ENCODE data around the gene TRERF1. TPM values are rescaled to one million over a fixed set of nuclear protein-coding genes. Genes with fewer than 3 reads are reported as not detected.

TRERF1 gene
- total RNA-seq, 5 donors from 2014 or later (not counting 1 experiment from before 2014, with no cell fraction given): 20.5 to 52.2 (median 25.6) TPM

GRCh38 chr6:42404484-42404883 is 47.2 kb downstream of the TRERF1 start:
- Mint-ChIP-seq H3K9me3 (no peaks in the 10 kb centered on the region), H3K4me1 (peaks cover 79 to 85% (median 81%) of the 10 kb centered on the region in 3 donors), H3K4me3 (peak overlapping the region; percentile 3 to 79 (median 32)), H3K36me3 (peaks cover 3% of the 10 kb centered on the region), H3K27me3 (no peaks in the 10 kb centered on the region), H3K27ac (peak overlapping the region; percentile 92 to 95)
- WGBS (ENCODE audit: insufficient coverage): 44% methylated on average over 5 of the region's 5 CpGs
- Histone ChIP-seq H3K27me3 (replicated peaks in 1 of 2; ENCODE audit: control insufficient read depth in 2 of 2, extremely low read depth in 1 of 2, insufficient read depth in 2 of 2, low read length in 1 of 2) (no peaks in the 10 kb centered on the region), H3K27ac (ENCODE audit: low read length) (peak overlapping the region; percentile 61), H3K36me3 (ENCODE audit: control insufficient read depth in 2 of 2, extremely low read depth in 1 of 2, insufficient read depth in 1 of 2, low read length in 1 of 2) (peaks cover 2 to 3% of the 10 kb centered on the region in 2 donors), H3K4me1 (ENCODE audit: control insufficient read depth in 1 of 2, extremely low read depth in 1 of 2, insufficient read depth in 2 of 2, low read length in 2 of 2) (peaks cover 8 to 65% of the 10 kb centered on the region in 2 experiments), H3K4me3 (ENCODE audit: control insufficient read depth in 1 of 2, extremely low read depth in 1 of 2, low read length in 1 of 2) (no peak overlapping the region), H3K9me3 (no peaks in the 10 kb centered on the region)
- POLR2A ChIA-PET: no interaction called here
- ATAC-seq (replicated peaks in 1 of 4) (peak; percentile 70 to 88 (median 85)), DNase-seq (peak in 7 of 35 experiments; percentile 14 to 41 (median 27))
- CTCF ChIA-PET: interaction anchor here in 1 of 2 donors (1.3 to 1.6 kb wide), 2 partner anchors 14 to 143 kb away, joined by 4 to 8 read pairs; no protein-coding TSS in a partner anchor

- Mint-ChIP-seq H3K27me3 (no peaks in the 10 kb centered on the region), H3K4me1 (peaks cover 80 to 86% (median 84%) of the 10 kb centered on the region in 3 donors), H3K36me3 (peaks cover 3% of the 10 kb centered on the region), H3K9me3 (no peaks in the 10 kb centered on the region), H3K27ac (peak overlapping the region; percentile 92 to 95), H3K4me3 (peak overlapping the region in 2 of 3 donors; percentile 32 to 79)
- ChIA-PET POLR2A (interaction anchor here in 1 of 2 donors (0.6 kb wide), 1 partner anchor 1054 kb away, joined by 11 read pairs; no protein-coding TSS in a partner anchor), CTCF (interaction anchor here (0.6 to 1.6 kb wide), 3 partner anchors 14 to 1368 kb away, joined by 4 to 8 read pairs (median 5); no protein-coding TSS in a partner anchor)
- ATAC-seq (replicated peaks in 1 of 4) (no peak), DNase-seq (no peak)
- 100% methylated on average over 5 of the region's 5 CpGs for WGBS (ENCODE audit: insufficient coverage)
- Histone ChIP-seq H3K36me3 (ENCODE audit: control insufficient read depth in 2 of 2, extremely low read depth in 1 of 2, insufficient read depth in 1 of 2, low read length in 1 of 2) (peaks cover 2 to 3% of the 10 kb centered on the region in 2 donors), H3K4me3 (ENCODE audit: control insufficient read depth in 1 of 2, extremely low read depth in 1 of 2, low read length in 1 of 2) (no peak overlapping the region), H3K4me1 (ENCODE audit: control insufficient read depth in 1 of 2, extremely low read depth in 1 of 2, insufficient read depth in 2 of 2, low read length in 2 of 2) (peaks cover 6 to 68% of the 10 kb centered on the region in 2 experiments), H3K27ac (ENCODE audit: low read length) (peak overlapping the region; percentile 61), H3K9me3 (no peaks in the 10 kb centered on the region), H3K27me3 (replicated peaks in 1 of 2; ENCODE audit: control insufficient read depth in 2 of 2, extremely low read depth in 1 of 2, insufficient read depth in 2 of 2, low read length in 1 of 2) (no peaks in the 10 kb centered on the region)
These were observed 47.9 kb downstream of the TRERF1 start for GRCh38 chr6:42403831-42404230.

GRCh38 chr6:42403421-42403820 is 48.3 kb downstream of the TRERF1 start:
- no peak for DNase-seq
- no peak for ATAC-seq (replicated peaks in 1 of 4)
- peaks cover 84 to 89% (median 88%) of the 10 kb centered on the region in 3 donors for H3K4me1 Mint-ChIP-seq
- no peaks in the 10 kb centered on the region for H3K27me3 Mint-ChIP-seq
- ChIA-PET POLR2A (interaction anchor here in 1 of 2 donors (0.6 kb wide), 1 partner anchor 1054 kb away, joined by 11 read pairs; no protein-coding TSS in a partner anchor), CTCF (interaction anchor here in 1 of 2 donors (0.8 to 1.6 kb wide), 3 partner anchors 13 to 144 kb away, joined by 3 to 8 read pairs (median 4); no protein-coding TSS in a partner anchor)
- Histone ChIP-seq H3K4me1 (ENCODE audit: control insufficient read depth in 1 of 2, extremely low read depth in 1 of 2, insufficient read depth in 2 of 2, low read length in 2 of 2) (peaks cover 6 to 68% of the 10 kb centered on the region in 2 experiments), H3K27me3 (replicated peaks in 1 of 2; ENCODE audit: control insufficient read depth in 2 of 2, extremely low read depth in 1 of 2, insufficient read depth in 2 of 2, low read length in 1 of 2) (no peaks in the 10 kb centered on the region), H3K36me3 (ENCODE audit: control insufficient read depth in 2 of 2, extremely low read depth in 1 of 2, insufficient read depth in 1 of 2, low read length in 1 of 2) (peaks cover 2 to 3% of the 10 kb centered on the region in 2 donors), H3K9me3 (no peaks in the 10 kb centered on the region), H3K4me3 (ENCODE audit: control insufficient read depth in 1 of 2, extremely low read depth in 1 of 2, low read length in 1 of 2) (no peak overlapping the region), H3K27ac (ENCODE audit: low read length) (peak overlapping the region; percentile 61)
- H3K36me3 Mint-ChIP-seq: peaks cover 7% of the 10 kb centered on the region
- H3K9me3 Mint-ChIP-seq: no peaks in the 10 kb centered on the region
- H3K4me3 Mint-ChIP-seq: peak overlapping the region in 2 of 3 donors; percentile 3 to 47
- 100% methylated on average over 4 of the region's 7 CpGs for WGBS (ENCODE audit: insufficient coverage)
- H3K27ac Mint-ChIP-seq: peak overlapping the region; percentile 86 to 92

- no peaks in the 10 kb centered on the region for H3K27me3 Mint-ChIP-seq
- H3K9me3 Mint-ChIP-seq: no peaks in the 10 kb centered on the region
- ChIA-PET CTCF (interaction anchor here in 1 of 2 donors (0.9 to 1.0 kb wide), 2 partner anchors 12 to 23 kb away, joined by 3 to 4 read pairs; no protein-coding TSS in a partner anchor), POLR2A (interaction anchor here in 1 of 2 donors (1.3 kb wide), 1 partner anchor 12 kb away, joined by 4 read pairs; no protein-coding TSS in a partner anchor)
- H3K27ac ChIP-seq (ENCODE audit: low read length): peak overlapping the region; percentile 10
- H3K27ac Mint-ChIP-seq: peak overlapping the region; percentile 86 to 92
- peaks cover 6 to 73% of the 10 kb centered on the region in 2 experiments for H3K4me1 ChIP-seq (ENCODE audit: control insufficient read depth in 1 of 2, extremely low read depth in 1 of 2, insufficient read depth in 2 of 2, low read length in 2 of 2)
- WGBS (ENCODE audit: insufficient coverage): 0% methylated on average over 1 of the region's 5 CpGs
- DNase-seq (peak in 3 of 35 experiments; percentile 22 to 47 (median 33)), ATAC-seq (replicated peaks in 1 of 4) (peak; percentile 33 to 64 (median 50))
- peaks cover 86 to 92% (median 92%) of the 10 kb centered on the region in 3 donors for H3K4me1 Mint-ChIP-seq
- peak overlapping the region; percentile 4 to 47 (median 18) for H3K4me3 Mint-ChIP-seq
- peaks cover 2 to 3% of the 10 kb centered on the region in 2 donors for H3K36me3 ChIP-seq (ENCODE audit: control insufficient read depth in 2 of 2, extremely low read depth in 1 of 2, insufficient read depth in 1 of 2, low read length in 1 of 2)
- no peaks in the 10 kb centered on the region for H3K27me3 ChIP-seq (replicated peaks in 1 of 2; ENCODE audit: control insufficient read depth in 2 of 2, extremely low read depth in 1 of 2, insufficient read depth in 2 of 2, low read length in 1 of 2)
- peaks cover 14% of the 10 kb centered on the region for H3K36me3 Mint-ChIP-seq
- H3K4me3 ChIP-seq (ENCODE audit: control insufficient read depth in 1 of 2, extremely low read depth in 1 of 2, low read length in 1 of 2): no peak overlapping the region
- no peaks in the 10 kb centered on the region for H3K9me3 ChIP-seq
These were observed 49.5 kb downstream of the TRERF1 start for GRCh38 chr6:42402184-42402583.

GRCh38 chr6:42401613-42401951 is 50.1 kb downstream of the TRERF1 start:
- Histone ChIP-seq H3K27me3 (replicated peaks in 1 of 2; ENCODE audit: control insufficient read depth in 2 of 2, extremely low read depth in 1 of 2, insufficient read depth in 2 of 2, low read length in 1 of 2) (no peaks in the 10 kb centered on the region), H3K27ac (ENCODE audit: low read length) (no peak overlapping the region), H3K4me3 (ENCODE audit: control insufficient read depth in 1 of 2, extremely low read depth in 1 of 2, low read length in 1 of 2) (no peak overlapping the region), H3K4me1 (ENCODE audit: control insufficient read depth in 1 of 2, extremely low read depth in 1 of 2, insufficient read depth in 2 of 2, low read length in 2 of 2) (peaks cover 6 to 69% of the 10 kb centered on the region in 2 experiments), H3K9me3 (no peaks in the 10 kb centered on the region), H3K36me3 (ENCODE audit: control insufficient read depth in 2 of 2, extremely low read depth in 1 of 2, insufficient read depth in 1 of 2, low read length in 1 of 2) (peaks cover 2 to 3% of the 10 kb centered on the region in 2 donors)
- H3K4me3 Mint-ChIP-seq: peak overlapping the region in 1 of 3 donors; percentile 13
- H3K9me3 Mint-ChIP-seq: no peaks in the 10 kb centered on the region
- CTCF ChIA-PET: no interaction called here
- H3K4me1 Mint-ChIP-seq: peaks cover 86 to 92% (median 90%) of the 10 kb centered on the region in 3 donors
- H3K27ac Mint-ChIP-seq: peak overlapping the region; percentile 55 to 67
- H3K27me3 Mint-ChIP-seq: no peaks in the 10 kb centered on the region
- 100% methylated on average over 2 of the region's 3 CpGs for WGBS (ENCODE audit: insufficient coverage)
- ATAC-seq (replicated peaks in 1 of 4) (no peak), DNase-seq (no peak)
- peaks cover 18% of the 10 kb centered on the region for H3K36me3 Mint-ChIP-seq
- POLR2A ChIA-PET: interaction anchor here (0.6 to 1.3 kb wide), 2 partner anchors 11 to 42 kb away, joined by 3 to 4 read pairs; no protein-coding TSS in a partner anchor

- H3K4me3 Mint-ChIP-seq: peak overlapping the region in 1 of 3 donors; percentile 13
- no peak overlapping the region for H3K4me3 ChIP-seq (ENCODE audit: control insufficient read depth in 1 of 2, extremely low read depth in 1 of 2, low read length in 1 of 2)
- no peak overlapping the region for H3K27ac ChIP-seq (ENCODE audit: low read length)
- H3K36me3 Mint-ChIP-seq: peaks cover 18% of the 10 kb centered on the region
- H3K36me3 ChIP-seq (ENCODE audit: control insufficient read depth in 2 of 2, extremely low read depth in 1 of 2, insufficient read depth in 1 of 2, low read length in 1 of 2): peaks cover 2 to 3% of the 10 kb centered on the region in 2 donors
- H3K9me3 ChIP-seq: no peaks in the 10 kb centered on the region
- peaks cover 85 to 90% (median 89%) of the 10 kb centered on the region in 3 donors for H3K4me1 Mint-ChIP-seq
- peaks cover 6 to 66% of the 10 kb centered on the region in 2 experiments for H3K4me1 ChIP-seq (ENCODE audit: control insufficient read depth in 1 of 2, extremely low read depth in 1 of 2, insufficient read depth in 2 of 2, low read length in 2 of 2)
- no peaks in the 10 kb centered on the region for H3K27me3 ChIP-seq (replicated peaks in 1 of 2; ENCODE audit: control insufficient read depth in 2 of 2, extremely low read depth in 1 of 2, insufficient read depth in 2 of 2, low read length in 1 of 2)
- ATAC-seq (replicated peaks in 1 of 4) (no peak), DNase-seq (no peak)
- no peaks in the 10 kb centered on the region for H3K27me3 Mint-ChIP-seq
- H3K27ac Mint-ChIP-seq: peak overlapping the region; percentile 55 to 67
- H3K9me3 Mint-ChIP-seq: no peaks in the 10 kb centered on the region
- ChIA-PET POLR2A (interaction anchor here in 1 of 2 donors (0.6 kb wide), 1 partner anchor 41 kb away, joined by 3 read pairs; no protein-coding TSS in a partner anchor), CTCF (no interaction called here)
- 82% methylated on average over 5 of the region's 8 CpGs for WGBS (ENCODE audit: insufficient coverage)
These were observed 50.7 kb downstream of the TRERF1 start for GRCh38 chr6:42400886-42401612.
